ENCODE results near the gene DHX8. TPM values are rescaled to one million over a fixed set of nuclear protein-coding genes. Genes with fewer than 3 reads are reported as not detected.
"Not testable (repeated sequence)": the region's sequence is repeated elsewhere in the genome, so short reads cannot be mapped to it uniquely, and the experiment has no call there.

DHX8 gene
- total RNA-seq, 1 experiment from 2014 or later, result 53.5 TPM

DNA sequence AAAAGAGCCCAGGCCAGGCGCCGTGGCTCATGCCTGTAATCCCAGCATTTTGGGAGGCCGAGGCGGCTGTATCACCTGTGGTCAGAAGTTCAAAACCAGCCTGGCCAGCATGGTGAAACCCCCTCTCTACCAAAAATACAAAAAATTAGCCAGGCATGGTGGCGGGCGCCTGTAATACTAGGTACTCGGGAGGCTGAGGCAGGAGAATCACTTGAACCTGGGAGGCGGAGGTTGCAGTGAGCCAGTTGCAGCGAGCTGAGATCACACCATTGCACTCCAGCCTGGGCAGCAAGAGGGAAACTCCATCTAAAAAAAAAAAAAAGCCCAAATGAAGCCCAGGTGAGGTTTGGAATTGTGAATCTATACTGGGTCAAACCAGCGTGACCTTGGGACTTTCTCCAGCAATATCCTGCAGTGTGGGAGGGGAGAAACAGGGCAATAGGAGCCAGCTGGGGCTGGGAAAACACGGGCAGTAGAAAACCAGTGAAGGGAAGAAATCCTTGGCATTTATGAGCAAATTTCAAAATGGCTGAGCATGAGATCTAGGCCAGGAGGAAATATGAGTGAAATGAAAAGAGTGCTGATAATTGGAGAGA, 8.2 kb upstream of the DHX8 start:
- ChIA-PET RAD21 (ENCODE audit: low non-redundant PET in 1 of 2, low total read pairs in 2 of 2, uncharacterized antibody in 2 of 2, unreplicated experiment in 2 of 2) (no interaction called here), POLR2A (no interaction called here), CTCF (no interaction called here)
- no peak for DNase-seq (ENCODE audit: low read depth, low spot score)
- Histone ChIP-seq H3K79me2 (ENCODE audit: insufficient read depth, low read length) (no peaks in the 10 kb centered on the region), H3K4me1 (ENCODE audit: control insufficient read depth in 1 of 2, insufficient read depth in 2 of 2, low read length in 2 of 2) (no peaks in the 10 kb centered on the region), H2AFZ (ENCODE audit: low read depth, low read length, poor library complexity, severe bottlenecking) (no peak overlapping the region), H3K9ac (ENCODE audit: low read length) (no peak overlapping the region), H3K9me3 (ENCODE audit: control insufficient read depth in 1 of 2, insufficient read depth in 1 of 2, low read depth in 1 of 2, low read length in 2 of 2) (no peaks in the 10 kb centered on the region), H3K9me2 (ENCODE audit: insufficient read depth) (no peaks in the 10 kb centered on the region), H3K36me3 (ENCODE audit: control insufficient read depth in 1 of 2, insufficient read depth in 2 of 2, low read length in 2 of 2) (no peaks in the 10 kb centered on the region), H3K27ac (ENCODE audit: low read depth, low read length) (no peak overlapping the region), H3K27me3 (ENCODE audit: insufficient read depth, low read length) (no peaks in the 10 kb centered on the region), H4K20me1 (ENCODE audit: insufficient read depth) (no peaks in the 10 kb centered on the region), H3K4me2 (ENCODE audit: low read length) (no peak overlapping the region), H3K4me3 (replicated peaks in 1 of 2; ENCODE audit: low read depth in 1 of 2, low read length in 2 of 2) (no peak overlapping the region)
- TF ChIP-seq, protein P1, sequence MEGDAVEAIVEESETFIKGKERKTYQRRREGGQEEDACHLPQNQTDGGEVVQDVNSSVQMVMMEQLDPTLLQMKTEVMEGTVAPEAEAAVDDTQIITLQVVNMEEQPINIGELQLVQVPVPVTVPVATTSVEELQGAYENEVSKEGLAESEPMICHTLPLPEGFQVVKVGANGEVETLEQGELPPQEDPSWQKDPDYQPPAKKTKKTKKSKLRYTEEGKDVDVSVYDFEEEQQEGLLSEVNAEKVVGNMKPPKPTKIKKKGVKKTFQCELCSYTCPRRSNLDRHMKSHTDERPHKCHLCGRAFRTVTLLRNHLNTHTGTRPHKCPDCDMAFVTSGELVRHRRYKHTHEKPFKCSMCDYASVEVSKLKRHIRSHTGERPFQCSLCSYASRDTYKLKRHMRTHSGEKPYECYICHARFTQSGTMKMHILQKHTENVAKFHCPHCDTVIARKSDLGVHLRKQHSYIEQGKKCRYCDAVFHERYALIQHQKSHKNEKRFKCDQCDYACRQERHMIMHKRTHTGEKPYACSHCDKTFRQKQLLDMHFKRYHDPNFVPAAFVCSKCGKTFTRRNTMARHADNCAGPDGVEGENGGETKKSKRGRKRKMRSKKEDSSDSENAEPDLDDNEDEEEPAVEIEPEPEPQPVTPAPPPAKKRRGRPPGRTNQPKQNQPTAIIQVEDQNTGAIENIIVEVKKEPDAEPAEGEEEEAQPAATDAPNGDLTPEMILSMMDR (IDR thresholded peaks at IDR 0.05 in 2 of 3, conservative IDR thresholded peaks at IDR 0.05 in 1 of 3; ENCODE audit: borderline replicate concordance in 1 of 3, insufficient read depth in 1 of 3, low read depth in 2 of 3, low read length in 2 of 3), result no peak
- TF ChIP-seq FOSL1 (IDR thresholded peaks at IDR 0.05; ENCODE audit: low read depth), result no peak
- TF ChIP-seq, protein P2, sequence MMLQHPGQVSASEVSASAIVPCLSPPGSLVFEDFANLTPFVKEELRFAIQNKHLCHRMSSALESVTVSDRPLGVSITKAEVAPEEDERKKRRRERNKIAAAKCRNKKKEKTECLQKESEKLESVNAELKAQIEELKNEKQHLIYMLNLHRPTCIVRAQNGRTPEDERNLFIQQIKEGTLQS (IDR thresholded peaks at IDR 0.05), result no peak
- TF ChIP-seq YY1 (IDR thresholded peaks at IDR 0.05; ENCODE audit: extremely low read depth, insufficient replicate concordance, low read depth, low read length), result no peak
- TF ChIP-seq SRF (IDR thresholded peaks at IDR 0.05; ENCODE audit: low read depth), result no peak
- no peak for TF ChIP-seq SP1 (IDR thresholded peaks at IDR 0.05; ENCODE audit: low read depth)
- TF ChIP-seq, protein P3, sequence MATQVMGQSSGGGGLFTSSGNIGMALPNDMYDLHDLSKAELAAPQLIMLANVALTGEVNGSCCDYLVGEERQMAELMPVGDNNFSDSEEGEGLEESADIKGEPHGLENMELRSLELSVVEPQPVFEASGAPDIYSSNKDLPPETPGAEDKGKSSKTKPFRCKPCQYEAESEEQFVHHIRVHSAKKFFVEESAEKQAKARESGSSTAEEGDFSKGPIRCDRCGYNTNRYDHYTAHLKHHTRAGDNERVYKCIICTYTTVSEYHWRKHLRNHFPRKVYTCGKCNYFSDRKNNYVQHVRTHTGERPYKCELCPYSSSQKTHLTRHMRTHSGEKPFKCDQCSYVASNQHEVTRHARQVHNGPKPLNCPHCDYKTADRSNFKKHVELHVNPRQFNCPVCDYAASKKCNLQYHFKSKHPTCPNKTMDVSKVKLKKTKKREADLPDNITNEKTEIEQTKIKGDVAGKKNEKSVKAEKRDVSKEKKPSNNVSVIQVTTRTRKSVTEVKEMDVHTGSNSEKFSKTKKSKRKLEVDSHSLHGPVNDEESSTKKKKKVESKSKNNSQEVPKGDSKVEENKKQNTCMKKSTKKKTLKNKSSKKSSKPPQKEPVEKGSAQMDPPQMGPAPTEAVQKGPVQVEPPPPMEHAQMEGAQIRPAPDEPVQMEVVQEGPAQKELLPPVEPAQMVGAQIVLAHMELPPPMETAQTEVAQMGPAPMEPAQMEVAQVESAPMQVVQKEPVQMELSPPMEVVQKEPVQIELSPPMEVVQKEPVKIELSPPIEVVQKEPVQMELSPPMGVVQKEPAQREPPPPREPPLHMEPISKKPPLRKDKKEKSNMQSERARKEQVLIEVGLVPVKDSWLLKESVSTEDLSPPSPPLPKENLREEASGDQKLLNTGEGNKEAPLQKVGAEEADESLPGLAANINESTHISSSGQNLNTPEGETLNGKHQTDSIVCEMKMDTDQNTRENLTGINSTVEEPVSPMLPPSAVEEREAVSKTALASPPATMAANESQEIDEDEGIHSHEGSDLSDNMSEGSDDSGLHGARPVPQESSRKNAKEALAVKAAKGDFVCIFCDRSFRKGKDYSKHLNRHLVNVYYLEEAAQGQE (IDR thresholded peaks at IDR 0.05; ENCODE audit: low read depth), result no peak
- no peak for TF ChIP-seq RAD21 (IDR thresholded peaks at IDR 0.05; ENCODE audit: low read depth)
- no peak for TF ChIP-seq TCF7L2 (IDR thresholded peaks at IDR 0.05; ENCODE audit: borderline replicate concordance, extremely low read depth, insufficient read depth, insufficient read length)
- TF ChIP-seq SIN3A (IDR thresholded peaks at IDR 0.05; ENCODE audit: low read depth), result no peak
- TF ChIP-seq EZH2 (IDR thresholded peaks at IDR 0.05), result no peak
- no peak for TF ChIP-seq ZFX (IDR thresholded peaks at IDR 0.05)
- no peak for TF ChIP-seq ELF1 (IDR thresholded peaks at IDR 0.05; ENCODE audit: borderline replicate concordance, low read depth)
- no peak for TF ChIP-seq ZNF274 (IDR thresholded peaks at IDR 0.05; ENCODE audit: low read depth, low read length)
- no peak for TF ChIP-seq EGR1 (IDR thresholded peaks at IDR 0.05; ENCODE audit: low read depth)
- BruUV-seq (replicated peaks), result no TSS peak
- intact Hi-C loops (cut with micrococcal nuclease), result loop anchor here (2.0 kb wide), 1 partner anchor 55 kb away; no protein-coding TSS in a partner anchor
- no peak for ATAC-seq

DNA sequence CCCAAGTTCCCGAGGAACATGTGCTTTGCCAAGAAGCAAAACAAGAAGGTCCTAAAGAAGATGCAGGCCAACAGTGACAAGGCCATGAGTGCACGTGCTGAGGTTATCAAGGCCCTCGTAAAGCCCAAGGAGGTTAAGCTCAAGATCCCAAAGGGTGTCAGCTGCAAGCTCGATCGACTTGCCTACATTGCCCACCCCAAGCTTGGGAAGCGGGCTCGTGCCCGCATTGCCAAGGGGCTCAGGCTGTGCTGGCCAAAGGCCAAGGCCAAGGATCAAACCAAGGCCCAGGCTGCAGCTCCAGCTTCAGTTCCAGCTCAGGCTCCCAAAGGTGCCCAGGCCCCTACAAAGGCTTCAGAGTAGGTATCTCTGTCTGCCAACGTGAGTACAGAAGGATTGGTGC, 7.5 kb upstream of the DHX8 start:
- H3K4me3 ChIP-seq (replicated peaks in 1 of 2; ENCODE audit: low read depth in 1 of 2, low read length in 2 of 2); H2AFZ ChIP-seq (ENCODE audit: low read depth, low read length, poor library complexity, severe bottlenecking); H3K9me3 ChIP-seq (ENCODE audit: control insufficient read depth in 1 of 2, insufficient read depth in 1 of 2, low read depth in 1 of 2, low read length in 2 of 2); H3K79me2 ChIP-seq (ENCODE audit: insufficient read depth, low read length); DNase-seq (ENCODE audit: low read depth, low spot score); BruUV-seq (replicated peaks); H3K36me3 ChIP-seq (ENCODE audit: control insufficient read depth in 1 of 2, insufficient read depth in 2 of 2, low read length in 2 of 2); H4K20me1 ChIP-seq (ENCODE audit: insufficient read depth); RAD21 ChIA-PET (ENCODE audit: low non-redundant PET in 1 of 2, low total read pairs in 2 of 2, uncharacterized antibody in 2 of 2, unreplicated experiment in 2 of 2); H3K27ac ChIP-seq (ENCODE audit: low read depth, low read length); H3K27me3 ChIP-seq (ENCODE audit: insufficient read depth, low read length); ATAC-seq; H3K4me1 ChIP-seq (ENCODE audit: control insufficient read depth in 1 of 2, insufficient read depth in 2 of 2, low read length in 2 of 2); H3K4me2 ChIP-seq (ENCODE audit: low read length); H3K9ac ChIP-seq (ENCODE audit: low read length); H3K9me2 ChIP-seq (ENCODE audit: insufficient read depth): not testable (repeated sequence)
- CTCF ChIA-PET, result interaction anchor here (1.1 kb wide), 1 partner anchor 82 kb away, joined by 5 read pairs; no protein-coding TSS in a partner anchor
- intact Hi-C loops (cut with micrococcal nuclease), result loop anchor here (2.0 kb wide), 1 partner anchor 56 kb away; no protein-coding TSS in a partner anchor
- POLR2A ChIA-PET, result interaction anchor here (1.1 kb wide), 1 partner anchor 77 kb away, joined by 3 read pairs; no protein-coding TSS in a partner anchor

All from HCT116 (cell line).